HepG2 (cell line): ENCODE data around the gene KIF6. TPM values are rescaled to one million over a fixed set of nuclear protein-coding genes. Genes with fewer than 3 reads are reported as not detected.
A peak's percentile ranks its signal among the peaks of the same experiment; 100 is the strongest.

Experiments used
- ATAC-seq: fragments of 200-7000 bp; cut with Tn5 transposase; 3 replicates; pipeline ENCODE4 v1.9.1; 2020; ENCODE audit warnings: mild to moderate bottlenecking, moderate library complexity
- BruUV-seq: library from RNA; stranded (reverse); fragments of 400-500 nt; replicated peaks from 2 replicates; lab custom pipeline; 2021; lab: Mats Ljungman, UMichigan
- CTCF ChIA-PET: fragments of 300-600 bp; formaldehyde crosslinking; extraction: SDS; loops from one replicate; lab custom pipeline; 2021; ENCODE audit warnings: low total read pairs, inconsistent platforms, low intra/inter-chr PET ratio; lab: Yijun Ruan, JAX
- POLR2A ChIA-PET: fragments of 350-600 bp; sonication (Branson Sonifier 250); formaldehyde crosslinking; loops from one replicate; lab custom pipeline; 2020; ENCODE audit warnings: antibody characterized with exemption, inconsistent platforms; lab: Yijun Ruan, JAX
- DNase-seq: peaks from one replicate; pipeline ENCODE4 v3.0.0-alpha.2; 2015; ENCODE audit warnings: low spot score
- FAIRE-seq: peaks from 3 replicates; lab custom pipeline; 2011; peaks lifted over from hg19 to GRCh38; lab: Jason Lieb, UNC
- H2AFZ ChIP-seq: one replicate; pipeline ENCODE4 v1.6.1; 2011; ENCODE audit warnings: low read length, inconsistent platforms
- H3K27ac ChIP-seq: fragments of 300-600 bp; 3 replicates; pipeline ENCODE4 v1.8.0; 2011; ENCODE audit warnings: mixed run types, mild to moderate bottlenecking, mixed read lengths, low read length, inconsistent platforms; ENCODE audit not compliant: insufficient read depth; ENCODE audit errors: extremely low read length
- H3K27me3 ChIP-seq, 2 experiments: fragments of 200-600 bp in 1 of 2; 2 replicates in 1 of 2; 3 replicates in 1 of 2; pipeline versions ENCODE4 v1.6.0 to v1.8.0; 2011; ENCODE audit warnings: low read length in 2 of 2, mild to moderate bottlenecking in 2 of 2, moderate library complexity in 2 of 2, inconsistent platforms in 1 of 2; ENCODE audit not compliant: insufficient read depth in 2 of 2, control insufficient read depth in 1 of 2
- H3K36me3 ChIP-seq, 2 experiments: fragments of 200-600 bp in 1 of 2; replicated peaks in 1 of 2; 2 replicates in 1 of 2; 3 replicates in 1 of 2; pipeline versions ENCODE4 v1.5.1 to v1.8.0; 2011; ENCODE audit warnings: low read length in 2 of 2, inconsistent platforms in 1 of 2; ENCODE audit not compliant: insufficient read depth in 2 of 2, control insufficient read depth in 1 of 2
- H3K4me1 ChIP-seq: 2 replicates; pipeline ENCODE4 v1.5.1; 2012; ENCODE audit warnings: low read length, inconsistent platforms; ENCODE audit not compliant: insufficient read depth
- H3K4me2 ChIP-seq: 2 replicates; pipeline ENCODE4 v1.6.0; 2011; ENCODE audit warnings: low read depth, low read length, inconsistent platforms
- H3K4me3 ChIP-seq, 3 experiments: fragments of 200-600 bp in 1 of 3; sonication (generic), shearing (Covaris generic) in 1 of 3; replicated peaks in 1 of 3; 2 replicates each; pipeline ENCODE4 v1.5.1; 2011 to 2016; ENCODE audit warnings: low read length in 3 of 3, inconsistent platforms in 2 of 3, low read depth in 2 of 3, mild to moderate bottlenecking in 2 of 3, control low read depth in 1 of 3, mixed read lengths in 1 of 3; ENCODE audit not compliant: insufficient read depth in 1 of 3
- H3K79me2 ChIP-seq: one replicate; pipeline ENCODE4 v1.6.1; 2011; ENCODE audit warnings: low read length, inconsistent platforms; ENCODE audit not compliant: insufficient read depth
- H3K9ac ChIP-seq: 2 replicates; pipeline ENCODE4 v1.6.0; 2011; ENCODE audit warnings: mild to moderate bottlenecking, low read depth, low read length, inconsistent platforms; ENCODE audit not compliant: insufficient read depth
- H3K9me3 ChIP-seq: 2 replicates; pipeline ENCODE4 v1.5.1; 2012; ENCODE audit warnings: mild to moderate bottlenecking, low read length
- H4K20me1 ChIP-seq: 2 replicates; pipeline ENCODE4 v1.6.0; 2011; ENCODE audit warnings: inconsistent platforms, mild to moderate bottlenecking, low read length, moderate library complexity; ENCODE audit not compliant: insufficient read depth
- CEBPB ChIP-seq: IDR thresholded peaks from 2 replicates; pipeline ENCODE4 v1.6.1; 2011; ENCODE audit warnings: low read depth, low read length, improper control_type of control experiment, borderline replicate concordance
- CEBPG ChIP-seq: IDR thresholded peaks from 2 replicates; pipeline ENCODE4 v1.6.1; 2016
- WGBS: methylation state at CpG from one replicate; pipeline ENCODE4 v1.1.6; 2017; ENCODE audit warnings: low lambda C conversion rate; 5-methylcytosine and 5-hydroxymethylcytosine counted together
- in situ Hi-C: cut with HindIII; loops from 2 replicates; pipeline ENCODE4 v1.10.0; 2017; ENCODE audit warnings: low pct_unique_long_range_greater_than_20kb; ENCODE audit not compliant: extremely low pct_ligation_motif_present
- intact Hi-C: fragments of 100-400 bp; cut with micrococcal nuclease; formaldehyde crosslinking; loops from one replicate; pipeline ENCODE4 v1.10.0; 2022; ENCODE audit not compliant: unreplicated experiment
- polyA plus RNA-seq, 8 experiments: library from polyadenylated mRNA; depleted of rRNA in 3 of 8; stranded (reverse) in 7 of 8; unstranded in 1 of 8; fragments of >200 nt; fragmentation: Illumina TruSeq in 4 of 8; extraction: Trizol in 4 of 8; gene quantifications; 2 replicates each; pipeline versions ENCODE4 v1.2.1 to v1.2.3, GENCODE V29; 2011 to 2016; ENCODE audit warnings: low read depth in 4 of 8, missing spikeins in 1 of 8, mixed read lengths in 1 of 8; ENCODE audit not compliant: insufficient read depth in 1 of 8
- total RNA-seq, 5 experiments: library from RNA; depleted of rRNA; stranded (reverse); fragments of >200 nt; fragmentation: Illumina TruSeq; extraction: Trizol; gene quantifications; 2 replicates each; pipeline ENCODE4 v1.2.3, GENCODE V29; 2016; ENCODE audit warnings: low read depth in 1 of 5
- TF ChIP-seq, protein P1 (sequence below): sonication (generic); formaldehyde crosslinking; IDR thresholded peaks from 2 replicates; pipeline ENCODE4 v1.4.0; 2020; ENCODE audit warnings: mild to moderate bottlenecking, missing genetic modification reagents, borderline replicate concordance

The KIF6 gene
- total and polyA plus RNA-seq, 2 of the 13 experiments (the other 11 are each of a cell fraction or from before 2014, with no cell fraction given): 0.04 to 0.27 TPM

DNA sequence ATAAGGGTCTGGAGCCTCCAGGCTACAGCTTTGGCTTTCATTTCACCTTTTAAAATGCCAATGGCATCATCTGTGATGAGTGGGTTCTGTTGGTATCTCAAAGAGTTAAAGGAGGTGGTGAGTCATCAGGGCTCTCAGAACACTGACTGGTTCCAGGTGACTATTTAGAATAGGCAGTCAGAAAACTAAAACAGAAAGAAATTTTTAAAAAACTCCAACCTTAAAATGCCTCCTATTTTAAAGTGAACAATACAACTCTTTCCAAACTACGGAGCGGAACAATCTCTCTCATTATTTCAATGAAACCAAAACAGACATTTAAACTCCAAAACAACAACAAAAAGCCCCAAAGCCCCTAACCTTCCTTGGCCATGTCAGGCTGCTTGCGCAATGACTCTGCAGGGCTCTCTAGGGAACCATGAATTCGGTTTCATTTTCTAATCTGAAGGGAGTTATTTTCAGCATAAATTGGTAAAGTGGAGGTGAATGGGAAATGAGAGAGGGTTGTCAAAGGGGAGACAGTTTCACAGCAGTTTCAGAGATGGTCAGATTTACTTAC, 194.9 kb downstream of the KIF6 start:
- Histone ChIP-seq H3K9ac (no peak overlapping the region), H3K27me3 (no peaks in the 10 kb centered on the region), H3K27ac (no peak overlapping the region), H3K36me3 (no peaks in the 10 kb centered on the region), H3K4me2 (no peak overlapping the region), H2AFZ (no peak overlapping the region), H3K4me3 (no peak overlapping the region), H4K20me1 (no peaks in the 10 kb centered on the region), H3K9me3 (no peaks in the 10 kb centered on the region), H3K4me1 (no peaks in the 10 kb centered on the region), H3K79me2 (no peaks in the 10 kb centered on the region)
- TF ChIP-seq, protein P1, sequence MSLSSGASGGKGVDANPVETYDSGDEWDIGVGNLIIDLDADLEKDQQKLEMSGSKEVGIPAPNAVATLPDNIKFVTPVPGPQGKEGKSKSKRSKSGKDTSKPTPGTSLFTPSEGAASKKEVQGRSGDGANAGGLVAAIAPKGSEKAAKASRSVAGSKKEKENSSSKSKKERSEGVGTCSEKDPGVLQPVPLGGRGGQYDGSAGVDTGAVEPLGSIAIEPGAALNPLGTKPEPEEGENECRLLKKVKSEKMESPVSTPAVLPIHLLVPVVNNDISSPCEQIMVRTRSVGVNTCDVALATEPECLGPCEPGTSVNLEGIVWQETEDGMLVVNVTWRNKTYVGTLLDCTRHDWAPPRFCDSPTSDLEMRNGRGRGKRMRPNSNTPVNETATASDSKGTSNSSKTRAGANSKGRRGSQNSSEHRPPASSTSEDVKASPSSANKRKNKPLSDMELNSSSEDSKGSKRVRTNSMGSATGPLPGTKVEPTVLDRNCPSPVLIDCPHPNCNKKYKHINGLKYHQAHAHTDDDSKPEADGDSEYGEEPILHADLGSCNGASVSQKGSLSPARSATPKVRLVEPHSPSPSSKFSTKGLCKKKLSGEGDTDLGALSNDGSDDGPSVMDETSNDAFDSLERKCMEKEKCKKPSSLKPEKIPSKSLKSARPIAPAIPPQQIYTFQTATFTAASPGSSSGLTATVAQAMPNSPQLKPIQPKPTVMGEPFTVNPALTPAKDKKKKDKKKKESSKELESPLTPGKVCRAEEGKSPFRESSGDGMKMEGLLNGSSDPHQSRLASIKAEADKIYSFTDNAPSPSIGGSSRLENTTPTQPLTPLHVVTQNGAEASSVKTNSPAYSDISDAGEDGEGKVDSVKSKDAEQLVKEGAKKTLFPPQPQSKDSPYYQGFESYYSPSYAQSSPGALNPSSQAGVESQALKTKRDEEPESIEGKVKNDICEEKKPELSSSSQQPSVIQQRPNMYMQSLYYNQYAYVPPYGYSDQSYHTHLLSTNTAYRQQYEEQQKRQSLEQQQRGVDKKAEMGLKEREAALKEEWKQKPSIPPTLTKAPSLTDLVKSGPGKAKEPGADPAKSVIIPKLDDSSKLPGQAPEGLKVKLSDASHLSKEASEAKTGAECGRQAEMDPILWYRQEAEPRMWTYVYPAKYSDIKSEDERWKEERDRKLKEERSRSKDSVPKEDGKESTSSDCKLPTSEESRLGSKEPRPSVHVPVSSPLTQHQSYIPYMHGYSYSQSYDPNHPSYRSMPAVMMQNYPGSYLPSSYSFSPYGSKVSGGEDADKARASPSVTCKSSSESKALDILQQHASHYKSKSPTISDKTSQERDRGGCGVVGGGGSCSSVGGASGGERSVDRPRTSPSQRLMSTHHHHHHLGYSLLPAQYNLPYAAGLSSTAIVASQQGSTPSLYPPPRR: no peak
- 0 out of 2 replicates have a peak, but pooled peaks have one; percentile 14 for TF ChIP-seq CEBPG
- TF ChIP-seq CEBPB: peak; percentile 84
- WGBS: 55% methylated on average over 4 of the region's 4 CpGs
- DNase-seq: no peak
- intact Hi-C loops: no loop called here
- ATAC-seq: no peak
- BruUV-seq: no TSS peak
- POLR2A ChIA-PET: no interaction called here
- in situ Hi-C loops: no loop called here
- CTCF ChIA-PET: no interaction called here
- FAIRE-seq: no peak
